HEK293T (cell line): Measurements from ENCODE around the gene DOK5.

Experiments
- ARNT ChIP-seq: fragments of 450-650 bp; IDR thresholded peaks from 2 replicates; pipeline ENCODE4 v1.6.1; 2017; ENCODE audit warnings: mild to moderate bottlenecking
- ELF4 ChIP-seq: fragments of 450-650 bp; IDR thresholded peaks from 2 replicates; pipeline ENCODE4 v1.6.1; 2017; ENCODE audit warnings: antibody characterized with exemption
- FOXA1 ChIP-seq: fragments of 450-650 bp; IDR thresholded peaks from 2 replicates; pipeline ENCODE4 v1.6.1; 2016; ENCODE audit warnings: mild to moderate bottlenecking
- HDGF ChIP-seq: fragments of 450-650 bp; IDR thresholded peaks from 2 replicates; pipeline ENCODE4 v1.6.1; 2017; ENCODE audit warnings: antibody characterized with exemption, borderline replicate concordance

- TF ChIP-seq ELF4 (no peak), FOXA1 (no peak), HDGF (no peak), ARNT (no peak)
Observed at GRCh38 chr20:54470697-54471096, 4.7 kb upstream of the DOK5 start.
